SK-N-MC (cell line): Measurements from ENCODE around the gene GSG1L.

ENCODE experiments used
- EZH2 ChIP-seq: fragments of 200-600 bp; sonication (generic); IDR thresholded peaks from one replicate; pipeline ENCODE4 v1.6.1; 2017; ENCODE audit warnings: antibody characterized with exemption
- POLR2AphosphoS5 ChIP-seq: IDR thresholded peaks from 2 replicates; pipeline ENCODE4 v1.6.1; 2012; ENCODE audit warnings: mild to moderate bottlenecking, low read depth, low read length, borderline replicate concordance

- TF ChIP-seq EZH2 (no peak), POLR2AphosphoS5 (no peak)
These were observed 68.1 kb downstream of the GSG1L start for GRCh38 chr16:27995378-27995777.
